GM21423 (cell line): ENCODE data around the gene LRRC41.
"Not testable (repeated sequence)": the region's sequence is repeated elsewhere in the genome, so short reads cannot be mapped to it uniquely, and the experiment has no call there.

Source experiments
- ATAC-seq: cut with Tn5 transposase; IDR thresholded peaks from one replicate; pipeline ENCODE4 v1.9.1; 2021; ENCODE audit warnings: mild to moderate bottlenecking, moderate library complexity; ENCODE audit not compliant: unreplicated experiment

The LRRC41 gene, protein sequence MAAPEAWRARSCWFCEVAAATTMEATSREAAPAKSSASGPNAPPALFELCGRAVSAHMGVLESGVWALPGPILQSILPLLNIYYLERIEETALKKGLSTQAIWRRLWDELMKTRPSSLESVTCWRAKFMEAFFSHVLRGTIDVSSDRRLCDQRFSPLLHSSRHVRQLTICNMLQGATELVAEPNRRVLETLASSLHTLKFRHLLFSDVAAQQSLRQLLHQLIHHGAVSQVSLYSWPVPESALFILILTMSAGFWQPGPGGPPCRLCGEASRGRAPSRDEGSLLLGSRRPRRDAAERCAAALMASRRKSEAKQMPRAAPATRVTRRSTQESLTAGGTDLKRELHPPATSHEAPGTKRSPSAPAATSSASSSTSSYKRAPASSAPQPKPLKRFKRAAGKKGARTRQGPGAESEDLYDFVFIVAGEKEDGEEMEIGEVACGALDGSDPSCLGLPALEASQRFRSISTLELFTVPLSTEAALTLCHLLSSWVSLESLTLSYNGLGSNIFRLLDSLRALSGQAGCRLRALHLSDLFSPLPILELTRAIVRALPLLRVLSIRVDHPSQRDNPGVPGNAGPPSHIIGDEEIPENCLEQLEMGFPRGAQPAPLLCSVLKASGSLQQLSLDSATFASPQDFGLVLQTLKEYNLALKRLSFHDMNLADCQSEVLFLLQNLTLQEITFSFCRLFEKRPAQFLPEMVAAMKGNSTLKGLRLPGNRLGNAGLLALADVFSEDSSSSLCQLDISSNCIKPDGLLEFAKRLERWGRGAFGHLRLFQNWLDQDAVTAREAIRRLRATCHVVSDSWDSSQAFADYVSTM

DNA sequence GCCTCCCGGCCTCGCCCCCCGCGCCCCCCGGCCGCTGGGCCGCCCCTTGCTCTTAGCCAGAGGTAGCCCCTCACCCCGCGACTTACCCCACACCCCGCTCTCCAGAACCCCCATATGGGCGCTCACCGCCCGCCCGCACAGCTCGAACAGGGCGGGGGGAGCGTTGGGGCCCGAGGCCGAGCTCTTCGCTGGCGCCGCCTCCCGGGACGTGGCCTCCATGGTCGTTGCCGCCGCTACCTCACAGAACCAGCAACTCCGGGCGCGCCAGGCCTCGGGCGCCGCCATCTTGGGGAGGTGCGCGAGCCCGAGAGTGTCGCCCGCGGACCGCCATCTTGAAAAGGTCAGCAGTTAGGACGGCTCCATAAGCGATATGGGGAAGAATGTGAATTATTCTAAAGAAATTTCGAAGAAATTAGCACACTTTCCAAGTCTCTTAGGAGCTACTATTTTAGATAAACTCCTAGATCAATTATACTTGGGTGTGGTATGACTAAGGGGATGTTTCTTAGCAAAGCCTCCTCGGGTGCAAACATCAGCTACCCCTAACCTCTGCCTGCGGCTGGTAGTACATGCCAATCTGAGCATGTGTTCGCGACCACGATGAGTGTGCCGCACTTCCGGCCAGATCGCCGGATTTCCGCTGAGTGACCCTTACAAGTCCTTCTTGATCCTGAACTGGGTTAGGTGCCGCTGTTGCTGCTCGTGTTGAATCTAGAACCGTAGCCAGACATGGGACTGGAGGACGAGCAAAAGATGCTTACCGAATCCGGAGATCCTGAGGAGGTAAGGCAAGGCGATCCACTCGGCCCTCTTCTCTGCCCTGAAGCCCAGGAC is at the start of gene LRRC41, which contains the start of gene UQCRH:
Gene LRRC41, minus strand, starts transcription at position 579 of the 834 bp plus-strand sequence. Its CDS starts 294 bp downstream, at position 285.
Gene UQCRH, plus strand, starts transcription at position 661 of the 834 bp plus-strand sequence. Its CDS starts 69 bp downstream, at position 730.
- peak; percentile 84 for ATAC-seq

DNA sequence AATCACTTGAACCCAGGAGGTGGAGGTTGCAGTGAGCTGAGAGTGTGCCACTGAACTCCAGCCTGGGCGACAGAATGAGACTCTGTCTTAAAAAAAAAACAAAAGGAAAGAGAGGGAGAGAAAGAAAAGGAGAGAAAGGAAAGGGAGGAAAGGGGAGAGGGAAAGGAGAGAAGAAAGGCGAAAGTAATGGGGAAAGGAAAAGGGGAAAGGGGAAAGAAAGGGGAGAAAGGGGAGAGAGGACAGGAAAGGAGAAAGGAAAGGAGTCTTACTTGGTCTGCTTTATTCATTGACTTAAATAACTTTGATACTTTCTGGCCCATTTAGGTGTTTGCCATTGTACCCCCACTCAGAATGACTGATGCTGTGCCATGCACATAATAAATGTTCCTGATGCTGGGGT is 48.9 kb upstream of the LRRC41 start:
- ATAC-seq: no peak

DNA sequence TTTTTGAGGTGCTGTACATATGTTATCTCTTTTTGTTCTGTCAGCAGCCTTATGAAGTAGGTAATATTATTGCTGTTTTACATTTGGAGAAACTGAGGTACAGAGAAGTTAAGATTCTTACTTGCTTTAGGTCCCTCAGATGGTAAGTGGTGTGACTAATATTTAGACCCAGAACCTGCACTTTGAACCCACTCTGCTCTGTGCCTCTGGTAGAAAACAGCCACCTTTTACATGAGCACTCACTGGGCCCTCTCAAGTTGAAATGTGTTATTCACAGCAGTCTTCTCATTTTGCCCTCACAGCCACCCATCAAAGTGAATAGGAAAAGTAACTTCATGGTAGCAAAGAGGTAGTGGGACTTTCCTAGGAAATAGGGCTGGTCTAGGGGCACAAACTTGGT is 41.9 kb upstream of the LRRC41 start:
- no peak for ATAC-seq

DNA sequence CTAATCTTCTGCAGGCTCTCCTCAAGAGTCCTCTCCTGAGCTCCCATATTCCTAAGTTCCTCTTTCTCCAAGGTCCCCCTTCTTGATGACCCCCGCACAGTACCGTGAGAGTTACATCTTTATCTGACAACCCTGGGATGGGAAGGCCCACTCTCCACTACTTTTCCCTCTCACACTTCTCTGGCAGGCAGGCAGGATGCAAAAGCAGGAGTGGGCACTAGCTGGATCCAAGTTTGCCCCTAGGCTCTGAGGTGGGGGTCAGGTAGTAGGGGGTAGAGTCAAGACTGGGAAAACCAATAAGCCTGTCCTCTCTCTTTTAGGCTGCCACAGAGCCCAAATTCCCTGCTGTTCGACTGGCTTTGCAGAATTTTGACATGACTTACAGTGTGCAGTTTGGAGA is 41.1 kb upstream of the LRRC41 start:
- no peak for ATAC-seq

DNA sequence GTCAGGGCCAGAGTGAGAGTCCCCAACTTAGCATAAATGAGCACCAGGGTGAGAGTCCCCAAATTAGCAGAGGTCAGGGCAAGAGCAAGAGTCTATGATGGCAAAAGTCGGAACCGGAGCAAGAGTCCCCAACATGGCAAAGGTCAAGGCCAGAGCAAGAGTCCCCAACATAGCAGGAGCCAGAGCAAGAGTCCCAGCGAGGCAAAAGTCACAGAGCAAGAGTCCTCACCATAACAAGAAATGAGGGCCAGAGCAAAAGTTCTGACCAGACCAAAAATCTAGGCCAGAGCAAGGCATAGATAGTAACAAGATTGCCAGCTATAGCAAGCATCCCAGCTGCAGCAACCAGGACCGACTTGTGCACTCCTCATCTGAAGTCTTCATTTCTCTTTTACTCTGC is 40.3 kb upstream of the LRRC41 start:
- ATAC-seq: no peak

DNA sequence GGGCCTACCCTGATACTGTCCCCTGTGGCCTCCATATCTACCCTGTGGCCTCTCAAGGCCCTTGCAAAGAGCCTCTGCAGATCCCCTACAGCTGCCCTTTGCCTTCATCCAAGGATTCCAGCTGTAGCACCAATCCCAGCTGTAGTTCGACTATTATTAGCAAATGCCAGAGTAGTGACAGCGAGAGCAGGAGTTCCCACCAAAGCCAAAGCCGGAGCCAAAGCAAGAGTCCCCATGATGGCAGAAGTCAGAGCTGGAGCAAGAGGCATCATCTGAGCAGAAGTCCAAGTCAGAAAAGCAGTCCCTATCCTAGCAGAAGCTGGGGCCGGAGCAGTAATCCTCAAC is 39.9 kb upstream of the LRRC41 start:
- ATAC-seq: no peak

DNA sequence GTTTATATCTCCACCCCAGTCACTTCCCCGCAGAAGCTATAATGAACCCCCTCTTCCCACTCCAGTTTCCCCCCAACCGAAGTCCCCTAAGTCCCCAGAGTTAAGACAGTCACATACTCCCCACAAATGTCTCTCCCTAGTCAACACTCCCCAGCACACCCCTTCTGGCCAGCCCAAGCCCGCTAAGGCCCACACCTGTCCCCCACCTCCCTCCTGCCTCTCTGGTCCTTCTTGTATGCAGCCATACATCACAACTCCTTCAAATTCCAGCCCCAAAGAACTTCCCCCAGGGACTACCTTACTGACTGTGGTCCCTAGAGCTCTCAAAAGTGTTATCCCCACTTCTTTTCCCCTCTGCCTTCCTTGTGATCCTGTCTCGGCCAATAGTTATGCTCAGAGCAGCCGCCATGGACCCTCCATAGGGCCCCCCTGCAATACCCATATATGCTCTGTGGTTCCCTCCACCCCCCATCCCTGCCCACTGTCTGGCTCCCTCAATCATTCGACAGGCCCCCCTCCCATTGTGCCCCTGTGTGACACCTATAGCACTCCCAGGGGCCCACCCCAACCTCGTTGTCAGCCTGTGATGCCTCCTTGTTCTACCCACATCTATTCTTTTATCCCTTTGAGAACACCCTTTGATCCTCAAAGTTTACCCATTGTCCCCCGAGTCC is 39.4 kb upstream of the LRRC41 start:
- ATAC-seq: no peak

DNA sequence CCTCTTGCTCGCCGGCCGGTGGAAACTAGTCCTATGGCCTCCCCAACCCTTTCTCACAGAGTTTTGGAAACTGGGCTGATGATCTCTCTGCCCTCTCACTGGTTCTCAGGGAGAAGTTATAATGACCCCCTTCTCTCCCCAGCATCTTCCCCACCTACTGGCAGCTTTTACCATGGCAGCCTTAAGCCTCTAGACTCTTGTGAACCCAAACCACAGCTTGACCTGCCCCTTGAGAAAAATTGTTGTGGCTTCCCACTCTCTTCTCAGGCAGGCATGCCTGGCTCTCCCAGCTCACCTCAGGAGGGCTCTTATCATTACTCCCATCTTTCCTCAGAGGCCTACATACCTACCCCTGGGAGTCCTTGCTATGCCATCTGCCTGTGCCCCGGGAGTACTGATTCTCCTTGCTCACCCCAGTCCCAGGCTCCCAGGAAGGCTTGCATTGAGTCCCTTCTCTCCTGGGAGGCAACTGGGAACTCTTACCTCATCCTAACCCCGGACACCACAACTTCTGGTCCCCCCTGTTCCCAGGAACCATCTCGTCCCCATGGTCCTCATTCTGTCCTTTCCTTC is 38.8 kb upstream of the LRRC41 start:
- no peak for ATAC-seq

DNA sequence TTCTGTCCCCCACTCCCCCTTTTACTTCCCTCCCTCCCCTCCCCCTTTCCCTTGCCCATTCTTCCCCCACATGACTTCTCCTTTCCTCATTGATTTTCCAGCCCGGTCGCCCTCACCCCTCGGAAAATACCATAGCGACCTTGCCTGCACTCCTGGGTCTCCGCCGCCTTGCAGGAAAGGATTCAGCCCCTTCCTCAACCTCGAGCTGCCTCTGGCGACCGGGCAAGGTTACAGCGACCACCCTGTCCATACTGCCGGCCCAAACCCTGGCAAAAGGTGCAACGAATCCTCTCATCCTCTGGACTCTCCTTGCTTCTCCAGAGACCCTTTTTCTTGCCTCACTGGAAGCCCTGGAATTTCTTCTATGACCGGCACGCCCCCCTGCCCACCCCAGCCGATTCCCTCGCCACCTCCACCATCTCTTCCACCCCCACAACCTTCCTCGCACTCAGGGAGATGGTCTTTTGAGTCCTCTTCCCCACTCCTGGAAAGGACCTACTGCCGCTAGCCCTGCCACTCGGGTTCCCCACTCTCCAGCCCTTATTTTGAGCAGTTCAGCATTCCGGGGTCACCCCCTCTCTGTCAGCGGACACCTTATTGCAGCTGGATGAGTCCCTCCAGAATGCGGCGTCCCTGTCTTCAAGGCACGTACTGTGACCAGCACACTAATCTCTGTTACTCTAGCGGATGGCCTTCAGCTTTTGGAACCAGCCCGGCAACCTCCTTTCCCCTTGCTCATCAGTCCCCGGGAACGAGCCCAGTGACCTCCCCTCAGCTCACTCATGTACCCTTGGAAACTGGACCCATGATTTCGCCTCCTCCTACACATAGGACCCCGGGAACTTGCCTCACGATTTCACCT is 38.0 kb upstream of the LRRC41 start:
- no peak for ATAC-seq

DNA sequence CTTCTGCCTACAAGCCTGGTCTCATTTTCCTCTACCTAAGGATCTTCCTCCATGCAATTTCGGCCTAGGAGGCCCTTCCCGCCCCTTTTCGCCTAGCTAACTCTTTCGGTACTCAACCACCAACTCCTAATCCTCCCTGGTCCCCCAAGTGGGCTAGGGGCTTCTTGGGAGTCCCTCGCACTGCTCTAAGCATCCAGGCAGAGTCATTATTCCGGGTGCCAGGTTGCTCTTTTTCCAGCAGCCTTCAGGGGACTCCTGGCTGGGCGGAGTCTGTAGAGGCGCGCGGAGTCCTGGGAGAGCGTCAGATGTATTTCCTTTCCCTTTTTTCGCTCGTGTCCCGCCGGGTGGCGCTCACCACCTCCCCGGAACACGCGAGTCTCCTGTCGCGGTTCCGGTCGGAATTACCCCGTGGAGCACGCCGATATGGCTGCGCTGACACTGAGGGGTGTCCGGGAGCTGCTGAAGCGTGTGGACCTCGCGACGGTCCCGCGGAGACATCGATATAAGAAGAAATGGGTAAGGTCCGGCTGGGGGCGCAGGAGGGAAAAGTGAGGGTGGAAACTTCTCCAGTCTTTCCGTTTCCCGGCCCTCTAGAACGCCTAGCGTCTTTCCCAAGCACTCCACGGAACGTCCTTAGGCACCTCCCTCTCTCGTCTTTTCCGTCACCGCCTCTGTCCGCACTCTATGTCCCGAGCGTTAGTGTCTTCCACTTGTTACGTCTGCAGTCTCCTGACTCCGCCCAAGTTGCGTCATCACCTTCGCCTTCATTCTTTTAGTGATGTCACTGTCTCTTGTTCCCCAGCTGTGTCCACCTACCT is 37.2 kb upstream of the LRRC41 start, which contains the start of gene NSUN4:
Gene NSUN4, plus strand, starts transcription at position 404 of the 818 bp plus-strand sequence. Its CDS starts 20 bp downstream, at position 424.
- ATAC-seq: peak; percentile 88

DNA sequence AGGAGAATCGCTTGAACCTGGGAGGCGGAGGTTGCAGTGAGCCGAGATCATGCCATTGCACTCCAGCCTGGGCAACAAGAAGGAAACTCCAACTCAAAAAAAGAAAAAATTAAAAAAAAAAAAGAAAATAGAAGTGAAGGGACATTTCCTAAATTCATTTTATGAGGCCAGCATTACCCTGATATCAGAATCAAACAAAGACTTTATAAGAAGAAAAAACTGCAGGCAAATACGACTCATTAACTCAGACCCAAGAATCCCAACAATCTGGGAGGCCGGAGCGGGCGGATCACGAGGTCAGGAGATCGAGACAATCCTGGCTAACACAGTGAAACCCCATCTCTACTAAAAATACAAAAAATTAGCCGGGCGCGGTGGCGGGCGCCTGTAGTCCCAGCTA is 34.0 kb upstream of the LRRC41 start:
- not testable (repeated sequence) for ATAC-seq

DNA sequence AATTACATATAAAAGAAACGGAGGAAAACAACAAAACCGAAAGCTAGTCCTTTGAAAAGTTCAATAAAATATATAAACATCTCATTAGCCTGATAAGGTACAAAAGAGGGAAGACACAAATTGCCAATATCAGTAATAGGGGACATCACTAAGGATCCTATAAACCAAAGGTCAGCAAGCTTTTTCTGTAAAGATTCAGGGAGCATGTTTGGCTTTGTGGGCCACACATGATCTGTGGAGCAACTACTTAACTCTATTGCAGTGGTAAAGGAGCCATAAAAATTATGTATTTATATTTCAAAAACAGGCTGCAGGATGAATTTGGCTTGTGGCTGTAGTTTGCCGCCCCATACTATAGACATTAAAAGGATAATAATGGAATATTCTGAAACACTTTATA is 31.7 kb upstream of the LRRC41 start:
- no peak for ATAC-seq

DNA sequence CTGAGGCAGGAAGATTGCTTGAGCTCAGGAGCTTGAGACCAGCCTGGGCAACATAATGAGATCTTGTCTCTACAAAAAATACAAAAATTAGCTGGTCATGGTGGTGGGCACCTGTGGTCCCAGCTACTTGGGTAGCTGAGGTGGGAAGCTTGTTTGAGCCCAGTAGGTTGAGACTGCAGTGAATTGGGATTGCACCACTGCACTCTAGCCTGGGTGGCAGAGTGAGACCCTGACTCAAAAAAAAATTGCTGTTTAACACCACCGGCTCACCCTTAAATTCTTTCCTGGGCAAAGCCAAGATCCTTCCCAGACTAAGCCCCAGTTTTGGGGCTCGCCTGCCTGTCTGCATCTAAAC is 30.6 kb upstream of the LRRC41 start:
- ATAC-seq: no peak

DNA sequence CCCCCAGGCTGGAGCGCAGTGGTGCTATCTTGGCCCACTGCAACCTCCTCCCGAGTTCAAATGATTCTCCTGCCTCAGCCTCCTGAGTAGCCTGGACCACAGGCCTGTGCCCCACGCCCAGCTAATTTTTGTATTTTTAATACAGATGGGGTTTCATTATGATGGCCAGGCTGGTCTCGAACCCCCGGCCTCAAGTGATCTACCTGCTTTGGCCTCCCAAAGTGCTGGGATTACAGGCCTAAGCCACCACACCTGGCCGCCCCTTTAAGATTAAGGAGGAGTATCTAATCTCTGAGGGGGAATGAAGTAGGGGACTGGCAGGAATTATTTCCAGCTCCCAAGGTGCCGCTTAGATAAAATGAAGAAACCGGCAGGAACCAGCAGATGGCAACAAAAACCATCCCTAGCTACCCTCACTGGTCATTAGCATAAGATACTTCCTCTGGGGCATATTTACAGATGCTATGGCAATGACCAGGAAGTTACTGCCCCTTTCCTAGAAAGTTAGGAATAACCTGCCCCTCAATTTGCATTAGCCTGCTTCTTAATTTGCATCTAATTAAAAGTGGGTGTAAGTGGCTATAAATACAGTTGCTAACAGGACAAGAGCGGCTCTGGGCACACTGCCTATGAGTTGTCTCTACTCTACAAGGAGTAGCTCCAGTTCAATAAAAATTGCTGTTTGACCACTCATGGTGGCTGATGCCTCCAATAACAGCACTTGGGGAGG is 30.0 kb upstream of the LRRC41 start:
- peak; percentile 44 for ATAC-seq

DNA sequence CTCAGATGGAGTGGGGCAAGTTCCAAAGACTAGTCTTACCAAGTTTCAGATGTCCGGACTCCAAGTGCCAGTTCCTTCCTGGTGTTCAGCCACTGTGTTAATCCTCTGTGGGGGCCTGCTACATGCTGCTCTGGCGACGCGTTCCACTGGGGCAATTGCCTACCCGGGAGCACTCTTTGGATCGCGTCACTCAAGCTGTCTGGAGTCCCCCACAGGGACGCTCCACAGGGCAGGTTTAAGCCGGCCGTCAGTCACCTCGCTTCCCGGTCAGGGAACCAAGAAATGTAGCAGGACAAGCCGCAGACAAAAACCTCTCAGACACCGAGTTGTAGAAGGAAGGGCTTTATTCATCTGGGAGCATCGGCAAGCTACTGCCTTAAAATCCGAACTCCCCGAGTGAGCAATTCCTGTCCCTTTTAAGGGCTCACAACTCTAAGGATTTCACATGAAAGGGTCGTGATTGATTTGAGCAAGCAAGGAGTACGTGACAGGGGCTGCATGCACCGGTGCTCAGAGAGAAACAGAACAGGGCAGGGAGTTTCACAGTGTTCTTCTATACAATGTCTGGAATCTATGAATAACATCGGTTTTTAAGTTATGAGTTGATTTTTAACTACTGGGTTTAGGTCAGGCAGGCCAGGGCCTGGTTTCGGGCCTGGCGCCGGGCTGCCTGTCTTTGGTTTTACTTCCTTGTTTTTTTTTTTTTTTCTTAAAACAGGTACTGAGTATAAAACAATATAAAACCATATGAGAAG is 28.5 kb upstream of the LRRC41 start:
- peak; percentile 36 for ATAC-seq

DNA sequence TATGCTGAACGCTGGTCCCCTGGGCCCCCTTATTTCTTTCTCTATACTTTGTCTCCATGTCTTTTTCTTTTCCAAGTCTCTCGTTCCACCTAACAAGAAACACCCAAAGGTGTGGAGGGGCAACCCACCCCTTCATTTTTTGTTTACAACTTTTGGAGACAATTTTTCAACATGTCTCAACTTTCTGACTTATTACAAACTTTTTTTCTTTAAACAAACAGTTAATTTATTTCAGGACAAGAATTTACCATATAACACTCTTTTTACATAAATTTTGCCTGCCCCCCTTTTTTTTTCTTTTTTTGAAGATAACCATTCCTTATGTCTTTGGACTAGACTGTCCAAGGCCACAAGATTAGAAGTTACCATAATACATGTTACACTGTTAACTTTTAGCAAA is 27.0 kb upstream of the LRRC41 start:
- not testable (repeated sequence) for ATAC-seq

DNA sequence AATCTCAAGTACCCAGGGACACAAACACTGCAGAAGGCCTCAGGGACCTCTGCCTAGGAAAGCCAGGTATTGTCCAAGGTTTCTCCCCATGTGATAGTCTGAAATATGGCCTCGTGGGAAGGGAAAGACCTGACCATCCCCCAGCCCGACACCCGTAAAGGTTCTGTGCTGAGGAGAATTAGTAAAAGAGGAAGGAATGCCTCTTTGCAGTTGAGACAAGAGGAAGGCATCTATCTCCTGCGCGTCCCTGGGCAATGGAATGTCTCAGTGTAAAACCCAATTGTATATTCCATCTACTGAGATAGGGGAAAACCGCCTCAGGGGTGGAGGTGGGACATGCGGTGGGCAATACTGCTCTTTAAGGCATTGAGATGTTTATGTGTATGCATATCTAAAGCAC is 26.4 kb upstream of the LRRC41 start:
- not testable (repeated sequence) for ATAC-seq
